ENCODE measurements around the gene LSAMP. TPM values are rescaled to one million over a fixed set of nuclear protein-coding genes. Genes with fewer than 3 reads are reported as not detected.

LSAMP gene
- total and polyA plus RNA-seq, 2 of the 13 experiments (the other 11 are each of a cell fraction or from before 2014, with no cell fraction given) = not detected

GRCh38 chr3:115790759-115791158, 654.5 kb downstream of the LSAMP start (continued):
- TF ChIP-seq PAWR (CRISPR knock-in tag; IDR thresholded peaks at IDR 0.05; ENCODE audit: borderline replicate concordance) (no peak), NCOR1 (IDR thresholded peaks at IDR 0.05; ENCODE audit: borderline replicate concordance, low read length) (no peak), ZFX (CRISPR knock-in tag; IDR thresholded peaks at IDR 0.05; ENCODE audit: low read depth) (peak; percentile 28), ZC3H4 (CRISPR knock-in tag; IDR thresholded peaks at IDR 0.05; ENCODE audit: borderline replicate concordance) (no peak), FOSL2 (CRISPR knock-in tag; IDR thresholded peaks at IDR 0.05) (peak; percentile 99), MTERF4 (CRISPR knock-in tag; IDR thresholded peaks at IDR 0.05) (no peak), ZNF274 (CRISPR knock-in tag; IDR thresholded peaks at IDR 0.05) (no peak), DPF2 (CRISPR knock-in tag; IDR thresholded peaks at IDR 0.05; ENCODE audit: borderline replicate concordance, low read depth) (0 out of 2 replicates have a peak, but pooled peaks have one; percentile 31), ARID3A (IDR thresholded peaks at IDR 0.05; ENCODE audit: low read depth, low read length) (no peak), ZEB1 (IDR thresholded peaks at IDR 0.05; ENCODE audit: insufficient replicate concordance, low read depth) (no peak), SAP130 (CRISPR knock-in tag; IDR thresholded peaks at IDR 0.05; ENCODE audit: low read depth) (peak; percentile 76)
- TF ChIP-seq, protein P1, sequence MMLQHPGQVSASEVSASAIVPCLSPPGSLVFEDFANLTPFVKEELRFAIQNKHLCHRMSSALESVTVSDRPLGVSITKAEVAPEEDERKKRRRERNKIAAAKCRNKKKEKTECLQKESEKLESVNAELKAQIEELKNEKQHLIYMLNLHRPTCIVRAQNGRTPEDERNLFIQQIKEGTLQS (CRISPR knock-in tag; IDR thresholded peaks at IDR 0.05) = peak; percentile 92
- TF ChIP-seq, protein P2, sequence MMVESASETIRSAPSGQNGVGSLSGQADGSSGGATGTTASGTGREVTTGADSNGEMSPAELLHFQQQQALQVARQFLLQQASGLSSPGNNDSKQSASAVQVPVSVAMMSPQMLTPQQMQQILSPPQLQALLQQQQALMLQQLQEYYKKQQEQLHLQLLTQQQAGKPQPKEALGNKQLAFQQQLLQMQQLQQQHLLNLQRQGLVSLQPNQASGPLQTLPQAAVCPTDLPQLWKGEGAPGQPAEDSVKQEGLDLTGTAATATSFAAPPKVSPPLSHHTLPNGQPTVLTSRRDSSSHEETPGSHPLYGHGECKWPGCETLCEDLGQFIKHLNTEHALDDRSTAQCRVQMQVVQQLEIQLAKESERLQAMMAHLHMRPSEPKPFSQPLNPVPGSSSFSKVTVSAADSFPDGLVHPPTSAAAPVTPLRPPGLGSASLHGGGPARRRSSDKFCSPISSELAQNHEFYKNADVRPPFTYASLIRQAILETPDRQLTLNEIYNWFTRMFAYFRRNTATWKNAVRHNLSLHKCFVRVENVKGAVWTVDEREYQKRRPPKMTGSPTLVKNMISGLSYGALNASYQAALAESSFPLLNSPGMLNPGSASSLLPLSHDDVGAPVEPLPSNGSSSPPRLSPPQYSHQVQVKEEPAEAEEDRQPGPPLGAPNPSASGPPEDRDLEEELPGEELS (CRISPR knock-in tag; IDR thresholded peaks at IDR 0.05) = peak; percentile 29; the same call in 1 of the 2 replicates

All from HepG2 (cell line).